ENCODE results near the gene CHST8. TPM values are rescaled to one million over a fixed set of nuclear protein-coding genes. Genes with fewer than 3 reads are reported as not detected.
"Not testable (repeated sequence)": the region's sequence is repeated elsewhere in the genome, so short reads cannot be mapped to it uniquely, and the experiment has no call there.

CHST8 gene
- total RNA-seq, 1 donor from 2014 or later = 3.0 TPM

DNA sequence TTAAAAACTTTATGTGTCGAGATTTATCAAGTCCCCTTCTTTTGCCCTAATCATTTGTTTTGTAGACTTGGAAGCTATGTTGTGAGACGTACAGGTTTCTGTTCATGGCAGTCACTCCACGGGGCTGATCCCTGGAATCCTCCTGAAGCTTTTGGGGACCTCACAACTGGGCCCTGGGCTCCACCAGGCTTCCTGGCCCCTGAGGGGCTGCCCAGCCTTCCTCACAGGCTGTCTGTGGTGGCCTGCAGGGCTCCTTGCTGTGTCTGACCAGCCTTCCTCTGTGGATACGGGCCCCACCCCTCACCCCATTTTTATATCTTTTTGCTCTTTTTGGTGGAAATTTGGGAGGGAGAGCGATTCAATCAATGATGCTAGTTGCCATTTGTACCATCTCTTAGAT lies 38.1 kb downstream of the CHST8 start:
- H3K9me3 Mint-ChIP-seq (ENCODE audit: low read depth) = no peaks in the 10 kb centered on the region
- no peaks in the 10 kb centered on the region for H3K36me3 Mint-ChIP-seq (ENCODE audit: insufficient read depth)
- H3K27ac Mint-ChIP-seq = no peak overlapping the region
- H3K4me1 Mint-ChIP-seq (ENCODE audit: low read depth) = peaks cover 2% of the 10 kb centered on the region
- no peak overlapping the region for H3K4me3 Mint-ChIP-seq (ENCODE audit: low read depth)
- DNase-seq (ENCODE audit: low spot score, unreplicated experiment) = no peak
- H3K27me3 Mint-ChIP-seq = no peaks in the 10 kb centered on the region
- TF ChIP-seq, protein P1, sequence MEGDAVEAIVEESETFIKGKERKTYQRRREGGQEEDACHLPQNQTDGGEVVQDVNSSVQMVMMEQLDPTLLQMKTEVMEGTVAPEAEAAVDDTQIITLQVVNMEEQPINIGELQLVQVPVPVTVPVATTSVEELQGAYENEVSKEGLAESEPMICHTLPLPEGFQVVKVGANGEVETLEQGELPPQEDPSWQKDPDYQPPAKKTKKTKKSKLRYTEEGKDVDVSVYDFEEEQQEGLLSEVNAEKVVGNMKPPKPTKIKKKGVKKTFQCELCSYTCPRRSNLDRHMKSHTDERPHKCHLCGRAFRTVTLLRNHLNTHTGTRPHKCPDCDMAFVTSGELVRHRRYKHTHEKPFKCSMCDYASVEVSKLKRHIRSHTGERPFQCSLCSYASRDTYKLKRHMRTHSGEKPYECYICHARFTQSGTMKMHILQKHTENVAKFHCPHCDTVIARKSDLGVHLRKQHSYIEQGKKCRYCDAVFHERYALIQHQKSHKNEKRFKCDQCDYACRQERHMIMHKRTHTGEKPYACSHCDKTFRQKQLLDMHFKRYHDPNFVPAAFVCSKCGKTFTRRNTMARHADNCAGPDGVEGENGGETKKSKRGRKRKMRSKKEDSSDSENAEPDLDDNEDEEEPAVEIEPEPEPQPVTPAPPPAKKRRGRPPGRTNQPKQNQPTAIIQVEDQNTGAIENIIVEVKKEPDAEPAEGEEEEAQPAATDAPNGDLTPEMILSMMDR (IDR thresholded peaks at IDR 0.05; ENCODE audit: unreplicated experiment) = no peak

DNA sequence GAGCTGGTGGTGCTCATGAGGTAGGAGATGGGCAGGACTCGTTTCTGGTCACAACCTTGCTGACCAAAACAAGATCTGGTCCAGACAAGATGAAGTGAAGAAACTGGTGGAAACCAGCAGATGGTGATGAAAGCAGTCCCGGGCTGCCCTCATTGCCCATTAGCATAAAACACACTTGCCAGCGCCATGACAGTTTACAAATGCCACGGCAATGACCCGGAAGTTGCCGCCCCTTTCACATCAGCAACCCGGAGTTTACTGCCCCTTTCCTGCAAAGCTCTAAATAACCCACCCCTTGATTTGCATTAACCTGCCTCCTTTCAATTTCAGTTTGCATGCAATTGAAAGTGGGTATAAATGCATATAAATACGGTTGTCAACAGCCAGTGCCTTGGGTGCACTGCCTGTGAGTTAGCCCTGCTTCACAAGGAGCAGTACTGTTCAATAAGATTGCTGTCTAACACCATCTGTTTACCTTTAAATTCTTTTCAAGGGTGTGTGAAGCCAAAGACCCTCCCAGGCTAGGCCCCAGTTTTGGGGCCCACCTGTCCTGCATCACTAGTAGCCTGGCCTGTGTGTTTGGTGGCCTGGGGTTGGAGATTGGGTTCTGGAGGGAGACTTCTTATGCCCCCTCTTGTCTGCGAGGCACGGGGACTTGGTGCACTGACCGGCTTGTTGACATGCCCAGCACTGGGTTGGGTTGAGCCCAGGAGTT lies 38.8 kb downstream of the CHST8 start:
- DNase-seq (ENCODE audit: low spot score, unreplicated experiment) = no peak
- Mint-ChIP-seq H3K4me3 (ENCODE audit: low read depth) (no peak overlapping the region), H3K27me3 (no peaks in the 10 kb centered on the region), H3K27ac (no peak overlapping the region), H3K36me3 (ENCODE audit: insufficient read depth) (no peaks in the 10 kb centered on the region), H3K4me1 (ENCODE audit: low read depth) (peaks cover 2% of the 10 kb centered on the region), H3K9me3 (ENCODE audit: low read depth) (no peaks in the 10 kb centered on the region)
- TF ChIP-seq, protein P1 (IDR thresholded peaks at IDR 0.05; ENCODE audit: unreplicated experiment) = no peak

GRCh38 chr19:33661336-33661735 lies 39.6 kb downstream of the CHST8 start:
- Mint-ChIP-seq H3K36me3 (ENCODE audit: insufficient read depth) (no peaks in the 10 kb centered on the region), H3K4me3 (ENCODE audit: low read depth) (no peak overlapping the region), H3K4me1 (ENCODE audit: low read depth) (peaks cover 2% of the 10 kb centered on the region), H3K9me3 (ENCODE audit: low read depth) (no peaks in the 10 kb centered on the region), H3K27me3 (no peaks in the 10 kb centered on the region), H3K27ac (no peak overlapping the region)
- no peak for DNase-seq (ENCODE audit: low spot score, unreplicated experiment)
- TF ChIP-seq, protein P1 (IDR thresholded peaks at IDR 0.05; ENCODE audit: unreplicated experiment) = no peak

GRCh38 chr19:33662391-33663092 lies 40.8 kb downstream of the CHST8 start:
- Mint-ChIP-seq H3K4me3 (ENCODE audit: low read depth) (no peak overlapping the region), H3K27ac (no peak overlapping the region), H3K27me3 (no peaks in the 10 kb centered on the region), H3K4me1 (ENCODE audit: low read depth) (peaks cover 2% of the 10 kb centered on the region), H3K36me3 (ENCODE audit: insufficient read depth) (no peaks in the 10 kb centered on the region), H3K9me3 (ENCODE audit: low read depth) (no peaks in the 10 kb centered on the region)
- TF ChIP-seq, protein P1 (IDR thresholded peaks at IDR 0.05; ENCODE audit: unreplicated experiment) = no peak
- DNase-seq (ENCODE audit: low spot score, unreplicated experiment) = no peak

DNA sequence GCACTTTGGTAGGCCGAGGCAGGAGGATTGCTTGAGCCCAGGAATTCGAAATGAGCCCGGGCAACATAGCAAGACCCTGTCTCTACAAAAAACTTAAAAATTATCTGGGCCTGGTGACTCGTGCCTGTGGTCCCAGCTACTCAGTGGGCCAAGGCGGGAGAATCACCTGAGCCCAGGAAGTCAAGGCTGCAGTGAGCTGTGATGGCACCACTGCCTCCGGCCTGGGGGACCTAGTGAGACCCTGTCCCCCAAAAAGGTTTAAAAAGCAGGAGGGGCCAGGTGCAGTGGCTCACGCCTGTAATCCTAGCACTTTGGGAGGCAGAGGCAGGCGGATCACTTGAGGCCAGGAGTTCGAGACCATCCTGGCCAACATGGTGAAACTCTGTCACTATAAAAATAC lies 41.6 kb downstream of the CHST8 start:
- H3K9me3 Mint-ChIP-seq (ENCODE audit: low read depth); H3K27ac Mint-ChIP-seq; H3K4me1 Mint-ChIP-seq (ENCODE audit: low read depth); H3K36me3 Mint-ChIP-seq (ENCODE audit: insufficient read depth); DNase-seq (ENCODE audit: low spot score, unreplicated experiment); H3K4me3 Mint-ChIP-seq (ENCODE audit: low read depth); H3K27me3 Mint-ChIP-seq: not testable (repeated sequence)

GRCh38 chr19:33664744-33665143 lies 43.0 kb downstream of the CHST8 start:
- no peak for DNase-seq (ENCODE audit: low spot score, unreplicated experiment)
- TF ChIP-seq, protein P1 (IDR thresholded peaks at IDR 0.05; ENCODE audit: unreplicated experiment) = no peak
- no peak overlapping the region for H3K27ac Mint-ChIP-seq

More at GRCh38 chr19:33664744-33665143, 43.0 kb downstream of the CHST8 start:
- H3K27me3 Mint-ChIP-seq = peaks cover 4% of the 10 kb centered on the region
- peaks cover 2% of the 10 kb centered on the region for H3K4me1 Mint-ChIP-seq (ENCODE audit: low read depth)
- H3K36me3 Mint-ChIP-seq (ENCODE audit: insufficient read depth) = no peaks in the 10 kb centered on the region
- no peak overlapping the region for H3K4me3 Mint-ChIP-seq (ENCODE audit: low read depth)
- H3K9me3 Mint-ChIP-seq (ENCODE audit: low read depth) = no peaks in the 10 kb centered on the region
